Small intestine (tissue), 7 donors: ENCODE data around the gene NKAIN2. TPM values are rescaled to one million over a fixed set of nuclear protein-coding genes. Genes with fewer than 3 reads are reported as not detected.

ENCODE experiments used
- DNase-seq, 2 donors: peaks; one replicate each; pipeline versions ENCODE4 v3.0.0 to v3.0.0-alpha.2; 2013
- FAIRE-seq: peaks from 2 replicates; lab custom pipeline; 2012; peaks lifted over from hg19 to GRCh38; lab: Jason Lieb, UNC
- H3K27ac ChIP-seq, 3 donors: one replicate each; pipeline ENCODE4 v1.5.1; 2013; ENCODE audit warnings: low read length in 2 of 3, mild to moderate bottlenecking in 2 of 3, control low read depth in 1 of 3, inconsistent platforms in 1 of 3, low read depth in 1 of 3, moderate library complexity in 1 of 3
- H3K27me3 ChIP-seq, 3 donors: one replicate each; pipeline ENCODE4 v1.6.1; 2013; ENCODE audit warnings: low read length in 3 of 3, inconsistent platforms in 1 of 3; ENCODE audit not compliant: control insufficient read depth in 3 of 3, insufficient read depth in 3 of 3
- H3K36me3 ChIP-seq, 3 donors: one replicate each; pipeline ENCODE4 v1.6.1; 2013; ENCODE audit warnings: low read length in 3 of 3, inconsistent platforms in 1 of 3, low read depth in 1 of 3, mild to moderate bottlenecking in 1 of 3, moderate library complexity in 1 of 3; ENCODE audit not compliant: control insufficient read depth in 3 of 3, insufficient read depth in 2 of 3
- H3K4me1 ChIP-seq, 3 donors: one replicate each; pipeline ENCODE4 v1.6.1; 2013; ENCODE audit warnings: low read length in 2 of 3, inconsistent platforms in 1 of 3, low read depth in 1 of 3, mild to moderate bottlenecking in 1 of 3, moderate library complexity in 1 of 3; ENCODE audit not compliant: control insufficient read depth in 3 of 3, insufficient read depth in 2 of 3
- H3K4me3 ChIP-seq, 3 donors: one replicate each; pipeline ENCODE4 v1.5.1; 2013; ENCODE audit warnings: low read length in 3 of 3, control low read depth in 1 of 3, inconsistent platforms in 1 of 3, low read depth in 1 of 3, mild to moderate bottlenecking in 1 of 3, moderate library complexity in 1 of 3
- H3K9me3 ChIP-seq, 2 donors: one replicate each; pipeline ENCODE4 v1.6.1; 2013; ENCODE audit warnings: low read depth in 1 of 2, low read length in 1 of 2; ENCODE audit not compliant: control insufficient read depth in 2 of 2, insufficient read depth in 1 of 2
- WGBS, 3 donors: extraction: QIAGEN DNeasy Blood & Tissue Kit; methylation state at CpG; one replicate each; pipeline ENCODE4 v1.1.7; 2013; 5-methylcytosine and 5-hydroxymethylcytosine counted together
- polyA plus RNA-seq, 4 donors: library from polyadenylated mRNA; stranded (reverse) in 3 of 4; unstranded in 1 of 4; fragments of 200-250 nt in 3 of 4; fragments of 120-200 nt in 1 of 4; gene quantifications; one replicate each; pipeline versions ENCODE4 v1.2.1 to v1.2.3, GENCODE V29; 2013
- donor health status: healthy with polysubstance abuse.
- donor health status: control.
- donor health status: control.
- donor health status: Bipolar disorder and iron deficiency.
- donor health status: healthy.

The NKAIN2 gene
- polyA plus RNA-seq, 4 donors = 0.16 to 1.4 (median 0.19) TPM; not detected in 1

DNA sequence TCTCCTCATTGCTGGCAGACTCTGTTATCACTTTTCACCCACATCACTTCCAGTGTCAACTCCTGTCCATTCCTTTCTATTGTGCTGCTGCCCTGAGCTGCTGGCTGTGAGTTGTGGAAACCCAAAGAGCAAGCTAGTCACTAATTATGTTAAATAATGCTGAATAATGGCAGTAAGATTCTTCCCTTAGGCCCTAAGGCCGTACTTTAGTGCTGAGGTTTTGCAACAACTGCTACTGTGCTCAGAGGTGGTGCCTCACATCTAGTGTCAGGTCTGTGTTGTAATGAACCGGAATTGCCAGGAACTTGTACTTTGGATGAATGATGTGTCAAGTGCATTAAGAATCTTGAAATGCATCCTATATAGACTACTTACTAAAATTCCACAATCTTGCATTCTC, 786.3 kb downstream of the NKAIN2 start:
- no peaks in the 10 kb centered on the region for H3K9me3 ChIP-seq
- H3K4me3 ChIP-seq = no peak overlapping the region
- 37 to 48% (median 42%) methylated on average over 2 of the region's 2 CpGs for WGBS, 3 donors
- FAIRE-seq = no peak
- no peaks in the 10 kb centered on the region for H3K4me1 ChIP-seq
- no peak overlapping the region for H3K27ac ChIP-seq
- no peak for DNase-seq
- H3K36me3 ChIP-seq = no peaks in the 10 kb centered on the region
- no peaks in the 10 kb centered on the region for H3K27me3 ChIP-seq

DNA sequence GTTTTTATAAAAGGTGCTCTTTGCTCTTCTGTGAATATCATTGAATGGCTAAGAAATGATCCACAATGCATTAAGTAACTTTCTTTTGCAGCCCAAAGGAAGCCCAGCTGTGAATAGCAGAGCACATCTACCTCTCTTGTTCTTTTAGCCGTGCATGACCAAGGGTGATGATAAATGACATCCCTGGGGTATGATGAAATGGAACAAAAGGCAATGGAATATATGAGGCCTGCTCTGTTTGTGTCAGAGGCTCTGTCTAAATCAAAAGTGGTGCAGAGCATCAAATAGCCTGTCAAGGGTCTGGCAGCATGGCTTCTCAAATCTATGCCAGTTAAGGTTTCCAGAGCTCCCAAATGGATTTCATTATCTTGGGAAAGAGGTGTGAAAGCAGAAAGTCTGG, 796.0 kb downstream of the NKAIN2 start:
- H3K4me3 ChIP-seq = no peak overlapping the region
- FAIRE-seq (no peak), DNase-seq (no peak)
- no peaks in the 10 kb centered on the region for H3K9me3 ChIP-seq
- no peaks in the 10 kb centered on the region for H3K36me3 ChIP-seq
- no peaks in the 10 kb centered on the region for H3K27me3 ChIP-seq
- WGBS, 3 donors = 66 to 78% (median 69%) methylated on average over 1 of the region's 1 CpG
- no peaks in the 10 kb centered on the region for H3K4me1 ChIP-seq
- no peak overlapping the region for H3K27ac ChIP-seq

DNA sequence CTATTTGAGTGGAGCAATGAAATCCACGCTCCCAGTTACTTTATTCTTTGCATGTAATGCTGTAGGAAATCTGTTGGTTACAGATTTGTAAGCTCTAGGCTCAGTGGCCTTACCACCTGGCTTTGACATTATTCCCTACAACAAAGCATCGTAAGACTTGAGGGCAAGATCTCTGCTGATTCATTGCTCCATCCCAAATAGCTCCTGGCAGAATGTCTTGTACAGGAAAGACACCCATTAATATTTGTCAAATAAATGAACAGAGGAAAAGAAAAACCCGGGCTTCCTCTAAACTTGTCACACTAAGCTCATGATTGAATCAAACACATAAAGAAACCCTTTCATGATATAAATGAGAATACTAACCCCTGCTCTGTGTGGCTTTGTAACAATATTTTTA, 801.1 kb downstream of the NKAIN2 start:
- no peaks in the 10 kb centered on the region for H3K4me1 ChIP-seq
- 66 to 79% (median 66%) methylated on average over 3 of the region's 3 CpGs for WGBS, 3 donors
- no peak for DNase-seq
- H3K27ac ChIP-seq = no peak overlapping the region
- no peak for FAIRE-seq
- H3K9me3 ChIP-seq = no peaks in the 10 kb centered on the region
- H3K27me3 ChIP-seq = no peaks in the 10 kb centered on the region
- no peaks in the 10 kb centered on the region for H3K36me3 ChIP-seq
- no peak overlapping the region for H3K4me3 ChIP-seq

DNA sequence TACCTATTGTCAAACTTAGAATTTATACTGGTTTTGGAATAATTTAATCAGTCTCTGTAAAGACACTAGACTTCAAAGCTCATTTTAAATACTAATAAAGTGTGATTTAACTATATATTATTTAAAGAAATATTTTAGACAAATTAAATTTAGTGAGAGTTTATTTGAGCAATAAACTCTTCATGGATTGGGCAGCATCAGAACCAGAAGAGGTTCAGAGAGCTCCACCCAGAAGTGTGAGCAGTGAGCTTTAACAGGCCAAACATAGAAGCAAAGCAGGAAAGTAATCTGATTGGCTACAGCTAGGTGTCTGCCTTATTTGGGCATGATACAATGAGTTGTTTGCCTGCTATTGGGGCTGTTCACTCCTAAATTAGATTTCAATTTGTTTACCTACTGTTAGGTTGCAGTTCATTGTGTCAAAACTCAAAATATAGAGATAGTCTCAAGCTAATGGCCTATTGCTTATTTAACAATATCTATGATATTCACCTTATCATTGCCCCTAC, 803.5 kb downstream of the NKAIN2 start:
- Histone ChIP-seq H3K36me3 (no peaks in the 10 kb centered on the region), H3K9me3 (no peaks in the 10 kb centered on the region), H3K4me1 (no peaks in the 10 kb centered on the region), H3K27me3 (no peaks in the 10 kb centered on the region), H3K4me3 (no peak overlapping the region), H3K27ac (no peak overlapping the region)
- FAIRE-seq (no peak), DNase-seq (no peak)

DNA sequence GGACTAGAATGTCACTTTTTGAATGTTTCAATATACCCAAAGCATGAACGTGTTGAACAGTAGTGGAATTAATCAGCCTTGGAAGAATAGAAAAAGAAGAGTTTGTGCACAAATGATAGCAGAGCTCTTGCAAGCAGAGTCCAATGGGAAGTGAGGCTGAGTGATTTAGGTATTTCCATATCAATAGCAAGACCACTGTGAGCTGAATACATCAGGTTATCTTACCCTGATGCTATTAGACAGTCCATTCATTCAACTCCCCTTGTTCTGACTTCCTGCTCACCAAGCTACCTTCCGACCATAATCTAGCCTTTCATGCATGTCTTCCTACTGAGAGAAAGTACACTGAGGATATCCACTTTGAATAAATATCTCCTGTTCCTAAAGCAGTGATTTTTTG, 809.4 kb downstream of the NKAIN2 start:
- Histone ChIP-seq H3K9me3 (no peaks in the 10 kb centered on the region), H3K4me3 (no peak overlapping the region), H3K36me3 (no peaks in the 10 kb centered on the region), H3K4me1 (no peaks in the 10 kb centered on the region), H3K27me3 (no peaks in the 10 kb centered on the region), H3K27ac (no peak overlapping the region)
- 58 to 74% (median 72%) methylated on average over 2 of the region's 2 CpGs for WGBS, 3 donors
- FAIRE-seq (no peak), DNase-seq (no peak)

DNA sequence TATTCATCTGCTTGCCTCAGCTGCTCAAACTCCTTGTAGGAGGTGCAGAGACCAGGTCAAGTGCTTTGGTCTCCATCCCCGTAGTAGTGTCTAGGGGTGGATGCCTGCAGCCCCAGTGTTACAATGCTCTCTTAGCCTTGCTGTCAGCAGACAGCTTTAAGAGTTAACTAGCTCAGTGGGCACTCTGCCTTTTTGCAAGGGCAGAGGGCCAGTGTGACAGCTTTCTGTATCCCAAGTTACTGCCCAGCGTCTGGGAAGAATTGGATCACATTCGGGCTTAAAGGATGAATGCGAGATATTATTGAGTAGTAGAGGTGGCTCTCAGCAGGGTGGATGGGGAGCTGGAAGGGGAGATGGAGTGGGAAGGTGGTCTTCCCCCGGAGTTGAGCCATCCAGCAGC, 818.7 kb downstream of the NKAIN2 start:
- Histone ChIP-seq H3K27me3 (no peaks in the 10 kb centered on the region), H3K4me1 (no peaks in the 10 kb centered on the region), H3K9me3 (no peaks in the 10 kb centered on the region), H3K4me3 (no peak overlapping the region), H3K27ac (no peak overlapping the region), H3K36me3 (no peaks in the 10 kb centered on the region)
- no peak for FAIRE-seq
- DNase-seq = no peak
- WGBS, 3 donors = 82 to 88% (median 84%) methylated on average over 5 of the region's 5 CpGs

DNA sequence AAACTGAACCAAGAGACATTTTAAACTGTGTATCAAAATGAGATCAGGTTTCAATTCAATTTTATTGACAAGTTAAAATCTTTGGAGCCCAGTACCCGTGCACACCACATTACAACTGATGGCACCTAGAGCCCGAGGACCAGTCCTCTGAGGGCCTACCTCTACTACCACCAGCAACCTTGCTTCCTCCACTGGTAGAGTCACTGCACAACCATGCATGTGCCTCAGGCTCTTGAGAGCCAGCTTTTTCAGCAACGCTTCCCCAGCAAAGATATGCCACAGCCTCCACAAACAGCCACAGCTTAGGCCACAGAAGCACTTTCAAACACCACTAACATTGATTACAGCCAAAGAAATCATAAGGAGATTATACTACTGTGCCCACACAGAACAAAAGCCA, 830.0 kb downstream of the NKAIN2 start:
- whole genome bisulfite sequencing, 3 donors = 81 to 89% (median 82%) methylated on average over 3 of the region's 3 CpGs
- Histone ChIP-seq H3K36me3 (no peaks in the 10 kb centered on the region), H3K27ac (no peak overlapping the region), H3K4me3 (no peak overlapping the region), H3K9me3 (peaks cover 0 to 2% of the 10 kb centered on the region in 2 donors), H3K4me1 (no peaks in the 10 kb centered on the region), H3K27me3 (no peaks in the 10 kb centered on the region)
- FAIRE-seq (no peak), DNase-seq (no peak)

DNA sequence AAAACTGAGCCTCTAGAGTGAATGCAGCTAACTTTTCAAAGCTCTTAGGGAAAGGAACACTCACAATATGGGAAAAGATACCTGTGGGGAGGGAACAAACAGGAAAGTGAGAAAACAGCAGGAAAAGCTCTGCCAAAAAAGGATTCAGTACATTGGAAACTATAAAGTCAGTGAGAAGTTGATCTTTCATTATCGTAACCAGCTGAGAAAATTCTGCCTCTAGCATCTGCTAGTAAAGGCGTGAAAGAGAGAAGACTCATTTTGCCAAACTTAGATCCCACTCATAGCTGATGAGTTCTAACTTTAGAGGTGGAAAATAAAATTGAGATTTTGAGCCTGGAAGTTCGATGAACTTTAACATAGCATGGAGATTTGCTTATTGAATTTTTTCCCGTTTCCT, 836.8 kb downstream of the NKAIN2 start:
- 87 to 91% (median 91%) methylated on average over 4 of the region's 4 CpGs for WGBS, 3 donors
- Histone ChIP-seq H3K4me1 (no peaks in the 10 kb centered on the region), H3K27me3 (no peaks in the 10 kb centered on the region), H3K27ac (no peak overlapping the region), H3K9me3 (no peaks in the 10 kb centered on the region), H3K36me3 (no peaks in the 10 kb centered on the region), H3K4me3 (no peak overlapping the region)
- FAIRE-seq (no peak), DNase-seq (no peak)

DNA sequence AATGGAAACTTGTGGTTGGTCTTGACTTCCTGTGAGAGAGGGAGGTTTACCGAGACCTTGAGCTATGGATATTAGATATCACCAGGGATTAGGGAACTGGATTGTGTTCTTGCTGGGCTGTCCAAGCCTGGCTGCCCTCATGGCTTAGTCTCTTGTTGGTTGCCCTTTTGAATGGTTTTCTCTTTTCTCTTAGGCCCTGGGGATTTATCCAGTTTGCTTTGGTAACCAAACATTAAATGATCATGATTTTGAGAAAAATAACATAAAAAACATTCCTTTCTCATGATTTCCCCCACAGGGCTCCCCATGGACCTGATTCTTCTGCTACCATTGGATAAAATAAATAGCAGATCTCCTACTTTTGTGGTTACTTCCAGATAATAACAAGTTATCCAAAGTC, 852.2 kb downstream of the NKAIN2 start:
- no peaks in the 10 kb centered on the region for H3K27me3 ChIP-seq
- H3K36me3 ChIP-seq = no peaks in the 10 kb centered on the region
- no peak for DNase-seq
- 75 to 87% (median 79%) methylated on average over 1 of the region's 1 CpG for WGBS, 3 donors
- FAIRE-seq = no peak
- no peaks in the 10 kb centered on the region for H3K4me1 ChIP-seq
- no peak overlapping the region for H3K27ac ChIP-seq
- H3K4me3 ChIP-seq = no peak overlapping the region
- no peaks in the 10 kb centered on the region for H3K9me3 ChIP-seq
